OCI-LY7 (cell line): ENCODE data around the gene CLUH. TPM values are rescaled to one million over a fixed set of nuclear protein-coding genes. Genes with fewer than 3 reads are reported as not detected.

Experiments used
- BruUV-seq: library from RNA; stranded (reverse); fragments of 400-500 nt; replicated peaks from 2 replicates; lab custom pipeline; 2021; lab: Mats Ljungman, UMichigan
- CTCF ChIA-PET: fragments of 300-600 bp; sonication (Branson Sonifier 250); formaldehyde crosslinking; loops from one replicate; lab custom pipeline; 2022; ENCODE audit warnings: antibody characterized with exemption; ENCODE audit not compliant: unreplicated experiment; lab: Charles Lee
- POLR2A ChIA-PET: fragments of 300-600 bp; sonication (Branson Sonifier 250); formaldehyde crosslinking; loops from one replicate; lab custom pipeline; 2022; ENCODE audit warnings: antibody characterized with exemption; lab: Charles Lee
- DNase-seq: peaks from one replicate; pipeline ENCODE4 v3.0.0-alpha.2; 2015; ENCODE audit warnings: low spot score
- H2AFZ ChIP-seq: fragments of 200-600 bp; sonication (generic), shearing (Covaris generic); 2 replicates; pipeline ENCODE4 v1.6.1; 2014; ENCODE audit warnings: mild to moderate bottlenecking, antibody characterized with exemption, low read length, moderate library complexity
- H3K27ac ChIP-seq: fragments of 200-600 bp; sonication (generic); 2 replicates; pipeline ENCODE4 v1.5.1; 2014; ENCODE audit warnings: mixed run types, low read depth, mild to moderate bottlenecking, moderate library complexity, low read length, inconsistent platforms; ENCODE audit not compliant: poor library complexity, severe bottlenecking
- H3K36me3 ChIP-seq: fragments of 200-600 bp; sonication (generic); 2 replicates; pipeline ENCODE4 v1.6.1; 2014; ENCODE audit warnings: mild to moderate bottlenecking, antibody characterized with exemption, low read length, moderate library complexity, mixed read lengths; ENCODE audit not compliant: insufficient read depth
- H3K4me1 ChIP-seq: fragments of 200-600 bp; sonication (generic); 2 replicates; pipeline ENCODE4 v1.5.1; 2014; ENCODE audit warnings: mild to moderate bottlenecking, low read length; ENCODE audit not compliant: insufficient read depth, poor library complexity, severe bottlenecking
- H3K4me2 ChIP-seq: fragments of 200-600 bp; sonication (generic); 2 replicates; pipeline ENCODE4 v1.6.1; 2014; ENCODE audit warnings: mild to moderate bottlenecking, low read length
- H3K4me3 ChIP-seq: fragments of 200-600 bp; sonication (generic); 2 replicates; pipeline ENCODE4 v1.5.1; 2014; ENCODE audit warnings: mild to moderate bottlenecking, low read depth, low read length; ENCODE audit not compliant: poor library complexity, severe bottlenecking
- H3K79me2 ChIP-seq: fragments of 200-600 bp; sonication (generic); 2 replicates; pipeline ENCODE4 v1.6.1; 2016; ENCODE audit warnings: low read depth, mild to moderate bottlenecking, low read length, moderate library complexity, mixed read lengths; ENCODE audit not compliant: insufficient read depth
- H3K9me2 ChIP-seq: fragments of 200-600 bp; sonication (generic); 2 replicates; pipeline ENCODE4 v1.6.1; 2016; ENCODE audit warnings: mild to moderate bottlenecking, low read length, mixed read lengths; ENCODE audit not compliant: insufficient read depth
- H3K9me3 ChIP-seq: fragments of 200-600 bp; sonication (generic); 2 replicates; pipeline ENCODE4 v1.6.1; 2014; ENCODE audit warnings: mild to moderate bottlenecking, mixed run types, low read length, mixed read lengths
- H4K20me1 ChIP-seq: fragments of 200-600 bp; sonication (generic); 2 replicates; pipeline ENCODE4 v1.6.1; 2014; ENCODE audit warnings: mild to moderate bottlenecking, antibody characterized with exemption, low read length, moderate library complexity, mixed read lengths; ENCODE audit not compliant: insufficient read depth
- CTCF ChIP-seq: fragments of 200-600 bp; sonication (generic); conservative IDR thresholded peaks from 2 replicates; pipeline ENCODE4 v1.5.1; 2014; ENCODE audit warnings: mild to moderate bottlenecking, antibody characterized with exemption, low read length, moderate library complexity, mixed read lengths
- EZH2phosphoT487 ChIP-seq: fragments of 200-600 bp; sonication (generic); IDR thresholded peaks from 2 replicates; pipeline ENCODE4 v1.6.1; 2018; ENCODE audit warnings: low read depth, borderline replicate concordance, mild to moderate bottlenecking, mixed run types, antibody characterized with exemption, low read length, moderate library complexity, mixed read lengths
- intact Hi-C: fragments of 100-400 bp; cut with micrococcal nuclease; formaldehyde crosslinking; loops from one replicate; pipeline ENCODE4 v1.10.0; 2022; ENCODE audit not compliant: unreplicated experiment
- total RNA-seq, 2 experiments: library from RNA; depleted of rRNA in 1 of 2; stranded (reverse); fragments of >200 nt in 1 of 2; shearing (Covaris generic) in 1 of 2; gene quantifications; 2 replicates each; pipeline ENCODE4 v1.2.3, GENCODE V29; 2014 to 2022

Gene CLUH
- total RNA-seq, 2 experiments from 2014 or later = 96.3 to 132 TPM

GRCh38 chr17:2749784-2750181 is 38.2 kb upstream of the CLUH start:
- intact Hi-C loops = no loop called here
- H3K9me3 ChIP-seq = no peaks in the 10 kb centered on the region
- no TSS peak for BruUV-seq
- no peak for DNase-seq
- CTCF ChIA-PET = no interaction called here
- H3K4me3 ChIP-seq = no peak overlapping the region
- POLR2A ChIA-PET = no interaction called here
- H3K4me2 ChIP-seq = no peak overlapping the region
- TF ChIP-seq CTCF = no peak
- TF ChIP-seq EZH2phosphoT487 = no peak
- H3K36me3 ChIP-seq = no peaks in the 10 kb centered on the region
- H3K4me1 ChIP-seq = no peaks in the 10 kb centered on the region
- H3K27ac ChIP-seq = no peak overlapping the region
- no peaks in the 10 kb centered on the region for H3K79me2 ChIP-seq
- H3K9me2 ChIP-seq = no peaks in the 10 kb centered on the region
- H4K20me1 ChIP-seq = no peaks in the 10 kb centered on the region
- no peak overlapping the region for H2AFZ ChIP-seq

- no peaks in the 10 kb centered on the region for H3K36me3 ChIP-seq
- intact Hi-C loops = no loop called here
- H3K4me2 ChIP-seq = no peak within 1 kb of the TSS
- no peaks in the 10 kb centered on the region for H3K9me3 ChIP-seq
- no peak within 1 kb of the TSS for H2AFZ ChIP-seq
- no peak for DNase-seq
- H3K4me3 ChIP-seq = no peak within 1 kb of the TSS
- CTCF ChIA-PET = no interaction called here
- no peaks in the 10 kb centered on the region for H3K9me2 ChIP-seq
- no peaks in the 10 kb centered on the region for H4K20me1 ChIP-seq
- POLR2A ChIA-PET = no interaction called here
- no peaks in the 10 kb centered on the region for H3K4me1 ChIP-seq
- H3K79me2 ChIP-seq = no peaks in the 10 kb centered on the region
- TF ChIP-seq EZH2phosphoT487 = no peak
- no peak for TF ChIP-seq CTCF
- BruUV-seq = no TSS peak
- H3K27ac ChIP-seq = no peak within 1 kb of the TSS
Measured at GRCh38 chr17:2749058-2749783, 37.7 kb upstream of the CLUH start, which contains the start of gene CCDC92B. Gene CCDC92B (minus strand): TSS chr17:2749652. CDS start chr17:2735145, 14,507 bp downstream.
